ENCODE results near the gene CALN1.

DNA sequence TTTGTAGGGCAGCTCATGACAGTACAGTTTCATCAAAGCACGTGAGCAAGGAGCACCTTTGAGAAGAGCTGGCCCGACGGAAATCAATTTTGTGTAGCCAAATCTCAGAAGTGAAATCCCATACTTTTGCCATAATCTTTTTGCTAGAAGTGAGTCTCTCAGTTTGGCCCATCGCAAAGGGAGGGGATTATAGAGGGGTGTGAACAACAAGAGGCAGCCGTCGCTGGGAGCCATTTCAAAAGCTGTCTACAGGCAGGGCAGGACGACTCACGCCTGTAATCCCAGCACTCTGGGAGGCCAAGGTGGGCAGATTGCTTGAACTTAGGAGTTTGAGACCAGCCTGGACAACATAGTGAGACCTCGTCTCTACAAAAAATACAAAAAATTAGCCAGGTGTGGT lies 680.4 kb downstream of the CALN1 start:
- TF ChIP-seq ZNF274 (IDR thresholded peaks at IDR 0.05; ENCODE audit: low read depth, low read length) (no peak), YY1 (IDR thresholded peaks at IDR 0.05; ENCODE audit: insufficient read depth, insufficient read length) (no peak), SUZ12 (IDR thresholded peaks at IDR 0.05; ENCODE audit: extremely low read depth, insufficient read depth, insufficient read length) (no peak)
